Adrenal gland (tissue), 12 donors: ENCODE measurements around the gene TBX3. TPM values are rescaled to one million over a fixed set of nuclear protein-coding genes. Genes with fewer than 3 reads are reported as not detected.
A peak's percentile ranks its signal among the peaks of the same experiment; 100 is the strongest.

Source experiments
- DNase-seq, 7 donors: peaks; one replicate each; pipeline ENCODE4 v3.0.0-alpha.2; 2019 to 2020
- H3K27ac ChIP-seq, 5 donors: fragments of 200-600 bp; sonication (generic) in 4 of 5; 1 replicate in 3 of 5; 2 replicates in 2 of 5; pipeline versions ENCODE4 v1.5.1 to v1.8.0; 2016 to 2020; ENCODE audit warnings: mild to moderate bottlenecking in 1 of 5
- H3K27me3 ChIP-seq: fragments of 200-600 bp; 2 replicates; pipeline ENCODE4 v1.8.0; 2021
- H3K36me3 ChIP-seq, 2 donors: fragments of 200-600 bp; replicated peaks in 1 of 2; 1 replicate in 1 of 2; 2 replicates in 1 of 2; pipeline versions ENCODE4 v1.5.1 to v1.8.0; 2018 to 2022
- H3K4me1 ChIP-seq, 2 donors: fragments of 200-600 bp; replicated peaks in 1 of 2; 1 replicate in 1 of 2; 2 replicates in 1 of 2; pipeline versions ENCODE4 v1.5.1 to v1.8.0; 2018 to 2021
- H3K4me3 ChIP-seq, 4 donors: fragments of 200-600 bp; sonication (generic) in 3 of 4; one replicate each; pipeline ENCODE4 v1.5.1; 2016 to 2018
- H3K9me3 ChIP-seq, 3 donors: fragments of 200-600 bp; sonication (generic) in 1 of 3; replicated peaks in 1 of 3; 1 replicate in 2 of 3; 2 replicates in 1 of 3; pipeline versions ENCODE4 v1.5.1 to v1.8.0; 2016 to 2021
- POLR2A ChIP-seq, 2 donors: fragments of 450-650 bp; IDR thresholded peaks; one replicate each; pipeline ENCODE4 v1.6.1; 2017; ENCODE audit warnings: antibody characterized with exemption in 2 of 2, mild to moderate bottlenecking in 2 of 2, moderate library complexity in 1 of 2
- WGBS, 4 donors: extraction: QIAGEN DNeasy Blood & Tissue Kit in 2 of 4; methylation state at CpG; one replicate each; pipeline versions ENCODE4 v1.1.5 to v1.1.7; 2013 to 2017; 5-methylcytosine and 5-hydroxymethylcytosine counted together
- intact Hi-C, 2 donors: fragments of 100-400 bp; cut with DNase I; formaldehyde crosslinking; loops; one replicate each; pipeline versions ENCODE4 v1.14.1 to v1.15.0; 2022 to 2023
- polyA plus RNA-seq, 3 donors: library from polyadenylated mRNA; stranded (reverse); fragments of 200-250 nt in 2 of 3; fragments of 350-450 nt in 1 of 3; fragmentation: Illumina TruSeq in 1 of 3; extraction: RNeasy Lipid Tissue Mini Kit (QIAGEN cat#74804) in 1 of 3; gene quantifications; one replicate each; pipeline ENCODE4 v1.2.3, GENCODE V29; 2013 to 2014
- total RNA-seq, 9 donors: library from RNA; depleted of rRNA in 4 of 9; stranded (reverse); fragments of >200 nt in 4 of 9; fragments of 120-200 nt in 1 of 9; fragmentation: NEBNext Ultra II Directional in 1 of 9; extraction: Animal tissue kit (Norgen Biotek cat#: 25700) in 1 of 9; gene quantifications; one replicate each; pipeline versions ENCODE4 v1.1.0 to v1.2.4, GENCODE V29; 2013 to 2023
- TF ChIP-seq, protein P1 (sequence below), 6 experiments: fragments of 450-650 bp in 4 of 6; fragments of 200-600 bp in 2 of 6; sonication (generic) in 1 of 6; IDR thresholded peaks; 1 replicate in 5 of 6; 2 replicates in 1 of 6; pipeline versions ENCODE4 v1.5.1 to v1.8.0; 2016 to 2021; ENCODE audit warnings: antibody characterized with exemption in 6 of 6, mild to moderate bottlenecking in 2 of 6, moderate library complexity in 1 of 6
- donor health status: healthy with polysubstance abuse.
- donor health status: Bipolar disorder and iron deficiency.
- donor health status: DM: yes; HTN: yes; CAD: no.
- donor health status: DM: no; HTN: no; CAD: no.
- donor health status: DM: no; HTN: no; CAD: no.
- donor health status: DM: yes; HTN: yes; CAD: no.

The TBX3 gene
- total and polyA plus RNA-seq, 12 donors: 156 to 602 (median 354) TPM

DNA sequence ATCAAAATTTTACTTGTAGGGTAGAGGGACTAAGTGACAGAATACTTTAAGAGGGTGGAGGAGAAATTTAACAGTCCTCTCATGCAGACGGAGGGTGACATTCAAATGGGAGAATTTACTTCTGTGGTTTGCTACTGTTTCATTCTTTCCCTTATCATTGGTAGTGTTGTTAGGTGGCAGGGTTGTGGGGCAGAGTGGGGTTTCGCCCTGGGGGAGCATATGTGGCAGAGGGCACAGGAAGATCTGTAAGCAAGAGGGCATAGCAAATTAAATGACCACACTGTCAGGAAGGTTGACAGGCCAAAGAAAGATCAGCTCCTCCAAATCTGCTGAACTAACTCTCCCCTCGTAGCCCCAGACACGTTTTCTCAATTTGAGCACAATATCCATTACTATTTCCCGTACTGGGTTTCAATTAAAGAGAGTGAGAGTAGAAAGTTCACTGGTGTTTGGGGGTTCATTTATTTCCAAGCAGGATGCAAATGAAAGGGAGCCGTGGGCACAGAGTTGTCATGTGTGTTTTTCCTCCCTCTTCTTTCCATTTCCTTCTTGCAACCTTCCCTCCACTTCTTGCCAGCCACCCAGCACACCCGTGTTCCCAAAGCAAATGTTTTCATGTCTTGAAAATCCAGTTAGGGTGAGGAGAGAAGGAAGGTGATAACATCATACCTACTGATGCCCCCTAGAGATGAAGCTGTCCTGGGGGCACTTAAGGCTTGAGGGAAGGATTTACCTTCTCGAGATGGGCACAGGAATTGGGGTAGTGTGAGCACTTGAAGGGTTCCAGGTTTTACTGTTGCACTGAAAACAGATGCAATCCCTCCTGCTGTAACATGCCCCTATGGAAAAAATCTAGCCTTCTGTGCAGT is 6.5 kb upstream of the TBX3 start:
- Histone ChIP-seq H3K9me3 (no peaks in the 10 kb centered on the region), H3K36me3 (no peaks in the 10 kb centered on the region), H3K27ac (peak overlapping the region; percentile 35 to 99 (median 92)), H3K4me3 (peak overlapping the region in 1 of 4 donors; percentile 72), H3K4me1 (peaks cover 12 to 22% of the 10 kb centered on the region in 2 donors), H3K27me3 (no peaks in the 10 kb centered on the region)
- intact Hi-C loops: no loop called here
- TF ChIP-seq POLR2A (IDR thresholded peaks at IDR 0.05): no peak
- TF ChIP-seq, protein P1, sequence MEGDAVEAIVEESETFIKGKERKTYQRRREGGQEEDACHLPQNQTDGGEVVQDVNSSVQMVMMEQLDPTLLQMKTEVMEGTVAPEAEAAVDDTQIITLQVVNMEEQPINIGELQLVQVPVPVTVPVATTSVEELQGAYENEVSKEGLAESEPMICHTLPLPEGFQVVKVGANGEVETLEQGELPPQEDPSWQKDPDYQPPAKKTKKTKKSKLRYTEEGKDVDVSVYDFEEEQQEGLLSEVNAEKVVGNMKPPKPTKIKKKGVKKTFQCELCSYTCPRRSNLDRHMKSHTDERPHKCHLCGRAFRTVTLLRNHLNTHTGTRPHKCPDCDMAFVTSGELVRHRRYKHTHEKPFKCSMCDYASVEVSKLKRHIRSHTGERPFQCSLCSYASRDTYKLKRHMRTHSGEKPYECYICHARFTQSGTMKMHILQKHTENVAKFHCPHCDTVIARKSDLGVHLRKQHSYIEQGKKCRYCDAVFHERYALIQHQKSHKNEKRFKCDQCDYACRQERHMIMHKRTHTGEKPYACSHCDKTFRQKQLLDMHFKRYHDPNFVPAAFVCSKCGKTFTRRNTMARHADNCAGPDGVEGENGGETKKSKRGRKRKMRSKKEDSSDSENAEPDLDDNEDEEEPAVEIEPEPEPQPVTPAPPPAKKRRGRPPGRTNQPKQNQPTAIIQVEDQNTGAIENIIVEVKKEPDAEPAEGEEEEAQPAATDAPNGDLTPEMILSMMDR (IDR thresholded peaks at IDR 0.05): no peak
- WGBS, 4 donors: 52 to 58% (median 56%) methylated on average over 8 of the region's 8 CpGs
- DNase-seq: no peak

DNA sequence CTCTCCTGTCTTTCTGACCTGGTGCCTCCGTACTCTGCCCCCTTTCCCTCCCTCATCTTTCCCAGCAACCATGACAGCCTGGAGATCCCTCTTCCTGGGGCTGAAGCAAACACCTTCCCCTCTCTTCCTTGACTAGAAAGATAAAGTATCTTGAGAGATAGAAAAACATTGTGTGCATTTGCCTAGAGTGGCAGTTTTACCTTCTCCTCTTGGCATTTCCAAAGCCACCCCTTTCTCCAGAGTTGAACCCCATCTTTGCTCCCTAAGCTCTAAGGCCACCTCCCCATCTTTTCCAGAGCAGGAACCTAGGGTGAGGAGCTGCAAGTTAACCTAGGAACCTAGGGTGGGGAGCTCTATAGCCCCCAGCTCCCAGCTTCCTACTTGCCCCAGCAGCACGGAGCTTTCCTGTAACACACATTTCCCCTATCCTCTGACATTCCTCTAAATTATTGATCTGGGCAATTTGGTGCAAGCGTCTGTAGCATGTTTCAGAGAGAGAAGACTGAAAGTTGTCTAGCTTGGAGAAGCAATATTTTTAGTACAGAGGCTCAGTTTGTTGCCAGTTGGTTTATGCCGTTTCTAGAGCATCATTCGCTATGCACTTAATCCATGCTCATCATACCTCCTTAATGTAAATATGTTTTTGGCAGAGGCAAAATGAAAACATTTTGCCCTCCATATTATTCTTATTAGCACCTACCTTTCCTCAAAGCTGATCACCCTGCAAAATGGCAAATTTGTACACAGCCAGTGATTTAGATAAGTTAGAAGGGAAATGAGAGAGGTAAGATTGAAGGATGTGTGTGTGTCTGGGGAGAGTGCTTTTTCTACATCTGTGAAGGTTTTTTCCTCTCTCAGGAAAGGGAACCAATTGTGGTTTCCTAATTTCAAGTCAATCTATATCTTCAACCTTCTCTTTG is 5.4 kb upstream of the TBX3 start:
- Histone ChIP-seq H3K36me3 (no peaks in the 10 kb centered on the region), H3K9me3 (no peaks in the 10 kb centered on the region), H3K4me3 (no peak overlapping the region), H3K27ac (peak overlapping the region in 2 of 5 donors; percentile 13 to 48), H3K4me1 (peaks cover 17 to 23% of the 10 kb centered on the region in 2 donors), H3K27me3 (no peaks in the 10 kb centered on the region)
- TF ChIP-seq, protein P1 (IDR thresholded peaks at IDR 0.05): no peak
- no peak for TF ChIP-seq POLR2A (IDR thresholded peaks at IDR 0.05)
- DNase-seq: no peak
- WGBS, 4 donors: 46 to 72% (median 64%) methylated on average over 5 of the region's 5 CpGs
- intact Hi-C loops: loop anchor here in 1 of 2 donors (10.0 kb wide), 1 partner anchor 85 kb away; no protein-coding TSS in a partner anchor

DNA sequence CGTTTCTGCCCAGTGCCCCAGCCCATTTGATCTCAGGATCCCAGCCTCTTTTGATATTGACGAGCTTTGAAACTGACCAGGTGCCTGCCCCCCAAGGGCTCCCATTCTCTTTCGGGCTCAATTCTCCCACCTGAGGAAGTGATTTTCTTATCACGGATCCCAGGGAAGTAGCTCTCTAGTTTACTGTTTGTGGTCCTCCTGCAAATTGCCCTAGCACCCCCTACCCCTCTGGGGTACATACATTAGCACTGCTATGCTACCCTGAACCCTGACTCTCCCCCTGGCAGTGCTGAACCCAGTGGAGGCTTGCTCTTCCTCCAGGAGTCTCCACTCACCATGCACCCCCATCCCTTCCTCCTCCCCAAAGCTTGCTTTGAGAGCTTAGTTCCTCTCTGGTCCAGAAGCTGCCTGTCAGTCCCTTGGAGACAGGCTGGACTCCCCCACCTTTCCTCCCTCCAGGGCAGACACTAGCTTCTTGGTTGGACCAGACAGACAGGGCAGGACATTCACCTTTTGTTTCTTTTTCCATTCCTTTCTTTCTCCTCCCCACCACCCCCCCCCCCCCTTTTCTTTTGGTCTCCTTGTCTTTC is 4.4 kb upstream of the TBX3 start:
- no peak for TF ChIP-seq POLR2A (IDR thresholded peaks at IDR 0.05)
- TF ChIP-seq, protein P1 (IDR thresholded peaks at IDR 0.05): no peak
- intact Hi-C loops: loop anchor here in 1 of 2 donors (10.0 kb wide), 1 partner anchor 86 kb away; no protein-coding TSS in a partner anchor
- Histone ChIP-seq H3K4me3 (no peak overlapping the region), H3K9me3 (no peaks in the 10 kb centered on the region), H3K36me3 (no peaks in the 10 kb centered on the region), H3K27ac (peak overlapping the region in 2 of 5 donors; percentile 49 to 78), H3K27me3 (no peaks in the 10 kb centered on the region), H3K4me1 (peaks cover 17 to 19% of the 10 kb centered on the region in 2 donors)
- 55 to 92% (median 59%) methylated on average over 2 to 4 of the region's 4 CpGs for WGBS, 4 donors
- no peak for DNase-seq
